GM19035 (cell line): ENCODE results near the gene TXNL4B.

Experiments used
- ATAC-seq: cut with Tn5 transposase; IDR thresholded peaks from one replicate; pipeline ENCODE4 v1.9.1; 2021; ENCODE audit not compliant: unreplicated experiment

Gene TXNL4B

DNA sequence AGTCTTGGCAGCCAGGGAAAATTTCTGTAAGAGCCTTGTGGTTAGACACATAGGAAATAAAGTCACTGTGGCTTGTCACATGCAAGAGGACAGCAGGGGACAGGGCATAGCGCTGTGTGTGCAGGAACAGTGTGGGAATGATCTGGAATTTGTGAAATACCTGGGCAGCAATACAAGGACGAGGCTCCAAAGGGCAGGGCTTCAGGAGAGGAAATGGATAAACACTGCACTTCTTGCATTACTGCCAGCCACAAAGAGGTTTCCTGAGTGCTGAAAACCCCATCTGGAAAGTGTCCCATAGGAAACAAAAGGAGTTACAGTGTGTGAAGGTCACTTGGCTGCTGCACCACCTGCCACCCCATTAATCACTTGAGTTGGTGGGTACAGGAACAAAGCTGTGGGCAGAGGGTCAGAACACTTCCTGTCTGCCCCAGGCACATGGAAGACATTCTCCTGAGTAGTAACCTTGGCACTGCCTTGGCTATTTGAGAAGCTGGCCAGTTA lies 51.2 kb downstream of the TXNL4B start:
- ATAC-seq: no peak

- ATAC-seq: no peak
Measured at GRCh38 chr16:72036098-72036497, 57.3 kb downstream of the TXNL4B start.
